Astrocyte of the cerebellum (primary cell): ENCODE data around the gene SENP7.

ENCODE experiments used
- DNase-seq: peaks from one replicate; pipeline ENCODE4 v3.0.0-alpha.2; 2011; ENCODE audit warnings: low read depth
- H3K4me3 ChIP-seq: 2 replicates; pipeline ENCODE4 v1.5.1; 2011; ENCODE audit warnings: mild to moderate bottlenecking, low read depth, low read length, moderate library complexity
- in situ Hi-C: cut with HindIII; loops from 2 replicates; pipeline ENCODE4 v1.10.0; 2017; ENCODE audit warnings: low sequenced_read_pairs
- TF ChIP-seq, protein P1 (sequence below): IDR thresholded peaks from 2 replicates; pipeline ENCODE4 v1.5.1; 2012; ENCODE audit warnings: low read length, low read depth, moderate library complexity, mild to moderate bottlenecking; ENCODE audit errors: missing control alignments

SENP7 gene

DNA sequence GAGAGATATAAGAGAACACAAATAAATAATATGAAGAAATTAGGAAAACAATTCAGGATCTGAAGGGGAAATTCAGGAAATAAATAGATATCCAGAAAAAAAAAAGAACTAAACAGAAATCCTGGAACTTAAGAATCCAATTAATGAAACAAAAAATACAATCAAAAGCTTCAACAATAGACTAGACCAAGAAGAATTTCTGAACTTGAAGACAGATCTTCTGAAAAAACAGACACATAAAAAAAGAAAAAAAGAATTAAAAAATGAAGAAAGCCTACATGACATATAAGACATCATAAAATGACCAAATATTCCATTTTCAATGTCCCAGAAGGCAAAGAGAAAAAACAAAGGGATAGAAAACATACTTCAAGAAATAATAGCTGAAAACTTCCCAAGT lies 124.3 kb downstream of the SENP7 start:
- TF ChIP-seq, protein P1, sequence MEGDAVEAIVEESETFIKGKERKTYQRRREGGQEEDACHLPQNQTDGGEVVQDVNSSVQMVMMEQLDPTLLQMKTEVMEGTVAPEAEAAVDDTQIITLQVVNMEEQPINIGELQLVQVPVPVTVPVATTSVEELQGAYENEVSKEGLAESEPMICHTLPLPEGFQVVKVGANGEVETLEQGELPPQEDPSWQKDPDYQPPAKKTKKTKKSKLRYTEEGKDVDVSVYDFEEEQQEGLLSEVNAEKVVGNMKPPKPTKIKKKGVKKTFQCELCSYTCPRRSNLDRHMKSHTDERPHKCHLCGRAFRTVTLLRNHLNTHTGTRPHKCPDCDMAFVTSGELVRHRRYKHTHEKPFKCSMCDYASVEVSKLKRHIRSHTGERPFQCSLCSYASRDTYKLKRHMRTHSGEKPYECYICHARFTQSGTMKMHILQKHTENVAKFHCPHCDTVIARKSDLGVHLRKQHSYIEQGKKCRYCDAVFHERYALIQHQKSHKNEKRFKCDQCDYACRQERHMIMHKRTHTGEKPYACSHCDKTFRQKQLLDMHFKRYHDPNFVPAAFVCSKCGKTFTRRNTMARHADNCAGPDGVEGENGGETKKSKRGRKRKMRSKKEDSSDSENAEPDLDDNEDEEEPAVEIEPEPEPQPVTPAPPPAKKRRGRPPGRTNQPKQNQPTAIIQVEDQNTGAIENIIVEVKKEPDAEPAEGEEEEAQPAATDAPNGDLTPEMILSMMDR, result no peak
- H3K4me3 ChIP-seq, result no peak overlapping the region
- in situ Hi-C loops, result no loop called here
- no peak for DNase-seq

DNA sequence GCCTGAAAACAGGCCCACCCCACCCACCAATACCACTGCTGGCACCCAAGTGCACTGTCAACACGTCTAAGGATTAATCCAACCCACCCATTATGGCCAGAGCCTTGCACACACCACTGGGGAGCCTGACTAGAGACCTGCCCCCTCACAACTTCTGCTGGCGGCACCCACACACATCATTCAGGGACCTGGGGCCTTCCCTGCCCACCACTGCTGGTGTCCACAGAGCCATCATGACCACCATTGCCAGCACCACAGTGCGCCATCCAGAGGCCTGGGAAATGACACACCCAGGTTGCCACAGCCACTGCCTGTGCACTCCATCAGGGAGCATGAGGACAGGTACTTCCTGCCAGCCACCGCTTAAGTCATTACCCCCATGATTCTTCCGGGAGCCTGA lies 125.7 kb downstream of the SENP7 start:
- no peak for DNase-seq
- no peak overlapping the region for H3K4me3 ChIP-seq
- TF ChIP-seq, protein P1, result no peak
- in situ Hi-C loops, result no loop called here

DNA sequence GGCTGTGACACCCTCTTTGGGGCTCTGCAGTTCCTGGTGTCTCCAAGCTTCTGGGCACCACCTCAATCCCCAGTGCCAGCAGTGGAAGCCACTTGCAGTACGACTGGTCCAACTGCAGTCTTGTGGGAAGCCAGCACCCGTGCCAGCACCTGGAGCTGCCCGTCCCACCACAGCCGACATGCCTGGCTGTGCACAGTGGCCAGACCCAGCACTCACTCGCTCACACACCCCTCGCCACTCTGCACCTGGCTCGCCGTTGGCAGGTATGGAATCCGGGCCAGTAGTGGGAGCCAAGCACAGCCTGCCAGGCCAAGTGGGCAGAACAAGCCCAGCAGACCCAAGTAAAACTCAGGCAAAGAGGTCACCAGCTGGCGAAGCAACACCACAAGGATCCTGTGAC lies 128.6 kb downstream of the SENP7 start:
- in situ Hi-C loops, result no loop called here
- no peak overlapping the region for H3K4me3 ChIP-seq
- TF ChIP-seq, protein P1, result no peak
- no peak for DNase-seq

DNA sequence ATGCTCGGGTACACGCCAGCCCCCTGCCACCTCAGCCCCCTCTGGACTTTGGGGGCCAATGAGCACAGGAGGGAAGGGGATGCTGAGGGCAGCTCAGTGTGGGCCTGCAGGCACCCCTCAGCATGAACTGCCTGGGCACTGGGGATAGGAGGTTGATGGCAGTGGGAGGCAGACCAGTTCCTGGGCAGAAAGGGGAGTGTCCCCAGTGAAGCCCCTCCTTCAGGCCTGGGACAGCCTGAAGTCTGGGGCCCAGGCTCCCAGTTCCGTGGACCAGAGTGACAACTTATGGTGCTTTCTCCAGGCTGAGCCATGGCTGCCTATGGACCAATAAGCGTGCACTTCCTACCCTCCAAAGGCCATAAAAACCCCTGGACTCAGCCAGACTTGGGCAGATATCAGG lies 129.4 kb downstream of the SENP7 start:
- H3K4me3 ChIP-seq, result no peak overlapping the region

DNA sequence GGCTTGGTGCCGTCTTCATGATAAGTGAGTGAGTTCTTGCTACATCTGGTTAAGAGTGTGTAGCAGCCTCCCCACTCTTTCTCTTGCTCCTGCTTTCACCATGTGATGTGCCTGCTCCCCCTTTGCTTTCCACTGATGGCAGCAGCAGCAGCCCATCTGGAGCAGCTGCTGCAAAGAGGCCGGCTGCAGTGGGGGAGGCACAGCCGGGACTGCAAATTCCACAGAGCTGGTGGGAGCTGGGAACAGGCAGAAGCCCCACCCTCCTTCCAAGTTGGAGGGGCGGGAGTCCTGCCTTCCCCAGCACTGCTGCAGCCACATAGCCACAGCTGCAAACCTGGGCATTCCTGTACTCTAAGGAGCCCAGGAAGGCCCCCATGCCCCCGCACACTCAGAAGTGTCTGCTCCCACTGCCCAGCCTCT lies 129.8 kb downstream of the SENP7 start:
- in situ Hi-C loops, result no loop called here
- TF ChIP-seq, protein P1, result no peak
- DNase-seq, result no peak
- no peak overlapping the region for H3K4me3 ChIP-seq

More for the DNA sequence above, 129.4 kb downstream of the SENP7 start:
- DNase-seq, result no peak
- TF ChIP-seq, protein P1, result no peak
- in situ Hi-C loops, result no loop called here

DNA sequence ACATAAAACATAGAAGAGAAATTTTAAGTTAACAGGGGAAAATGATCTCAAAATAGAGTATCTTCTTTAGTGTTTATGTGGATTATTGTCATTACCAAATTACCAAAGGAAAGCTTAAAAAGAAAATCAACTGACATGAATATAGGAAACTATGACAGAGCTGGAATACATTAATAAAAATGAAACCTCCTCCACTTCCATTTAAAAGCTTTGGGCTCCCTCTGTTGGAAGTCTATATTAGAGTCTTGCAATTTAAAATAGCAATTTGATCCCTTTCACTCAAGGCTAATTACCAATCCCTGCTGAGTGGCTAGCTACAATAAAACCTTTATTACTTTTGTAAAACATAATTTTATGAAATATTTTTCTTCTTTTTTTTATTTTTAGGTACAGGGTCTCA lies 131.2 kb downstream of the SENP7 start:
- peak; percentile 26 for DNase-seq
- in situ Hi-C loops, result no loop called here
- TF ChIP-seq, protein P1, result peak; percentile 32
- H3K4me3 ChIP-seq, result no peak overlapping the region
